Adrenal gland (tissue), 12 donors: ENCODE results near the gene FCHSD2. TPM values are rescaled to one million over a fixed set of nuclear protein-coding genes. Genes with fewer than 3 reads are reported as not detected.
A peak's percentile ranks its signal among the peaks of the same experiment; 100 is the strongest.

ENCODE experiments used
- DNase-seq, 7 donors: peaks; one replicate each; pipeline ENCODE4 v3.0.0-alpha.2; 2019 to 2020
- H3K27ac ChIP-seq, 5 donors: fragments of 200-600 bp; sonication (generic) in 4 of 5; 1 replicate in 3 of 5; 2 replicates in 2 of 5; pipeline versions ENCODE4 v1.5.1 to v1.8.0; 2016 to 2020; ENCODE audit warnings: mild to moderate bottlenecking in 1 of 5
- H3K27me3 ChIP-seq: fragments of 200-600 bp; 2 replicates; pipeline ENCODE4 v1.8.0; 2021
- H3K36me3 ChIP-seq, 2 donors: fragments of 200-600 bp; replicated peaks in 1 of 2; 1 replicate in 1 of 2; 2 replicates in 1 of 2; pipeline versions ENCODE4 v1.5.1 to v1.8.0; 2018 to 2022
- H3K4me1 ChIP-seq, 2 donors: fragments of 200-600 bp; replicated peaks in 1 of 2; 1 replicate in 1 of 2; 2 replicates in 1 of 2; pipeline versions ENCODE4 v1.5.1 to v1.8.0; 2018 to 2021
- H3K4me3 ChIP-seq, 4 donors: fragments of 200-600 bp; sonication (generic) in 3 of 4; one replicate each; pipeline ENCODE4 v1.5.1; 2016 to 2018
- H3K9me3 ChIP-seq, 3 donors: fragments of 200-600 bp; sonication (generic) in 1 of 3; replicated peaks in 1 of 3; 1 replicate in 2 of 3; 2 replicates in 1 of 3; pipeline versions ENCODE4 v1.5.1 to v1.8.0; 2016 to 2021
- POLR2A ChIP-seq, 2 donors: fragments of 450-650 bp; IDR thresholded peaks; one replicate each; pipeline ENCODE4 v1.6.1; 2017; ENCODE audit warnings: antibody characterized with exemption in 2 of 2, mild to moderate bottlenecking in 2 of 2, moderate library complexity in 1 of 2
- WGBS, 4 donors: extraction: QIAGEN DNeasy Blood & Tissue Kit in 2 of 4; methylation state at CpG; one replicate each; pipeline versions ENCODE4 v1.1.5 to v1.1.7; 2013 to 2017; 5-methylcytosine and 5-hydroxymethylcytosine counted together
- intact Hi-C, 2 donors: fragments of 100-400 bp; cut with DNase I; formaldehyde crosslinking; loops; one replicate each; pipeline versions ENCODE4 v1.14.1 to v1.15.0; 2022 to 2023
- polyA plus RNA-seq, 3 donors: library from polyadenylated mRNA; stranded (reverse); fragments of 200-250 nt in 2 of 3; fragments of 350-450 nt in 1 of 3; fragmentation: Illumina TruSeq in 1 of 3; extraction: RNeasy Lipid Tissue Mini Kit (QIAGEN cat#74804) in 1 of 3; gene quantifications; one replicate each; pipeline ENCODE4 v1.2.3, GENCODE V29; 2013 to 2014
- total RNA-seq, 9 donors: library from RNA; depleted of rRNA in 4 of 9; stranded (reverse); fragments of >200 nt in 4 of 9; fragments of 120-200 nt in 1 of 9; fragmentation: NEBNext Ultra II Directional in 1 of 9; extraction: Animal tissue kit (Norgen Biotek cat#: 25700) in 1 of 9; gene quantifications; one replicate each; pipeline versions ENCODE4 v1.1.0 to v1.2.4, GENCODE V29; 2013 to 2023
- TF ChIP-seq, protein P1 (sequence below), 6 experiments: fragments of 450-650 bp in 4 of 6; fragments of 200-600 bp in 2 of 6; sonication (generic) in 1 of 6; IDR thresholded peaks; 1 replicate in 5 of 6; 2 replicates in 1 of 6; pipeline versions ENCODE4 v1.5.1 to v1.8.0; 2016 to 2021; ENCODE audit warnings: antibody characterized with exemption in 6 of 6, mild to moderate bottlenecking in 2 of 6, moderate library complexity in 1 of 6
- donor health status: healthy with polysubstance abuse.
- donor health status: Bipolar disorder and iron deficiency.
- donor health status: DM: yes; HTN: yes; CAD: no.
- donor health status: DM: no; HTN: no; CAD: no.
- donor health status: DM: no; HTN: no; CAD: no.
- donor health status: DM: yes; HTN: yes; CAD: no.

Gene FCHSD2
- total and polyA plus RNA-seq, 12 donors, result 14.6 to 67.2 (median 32.7) TPM

DNA sequence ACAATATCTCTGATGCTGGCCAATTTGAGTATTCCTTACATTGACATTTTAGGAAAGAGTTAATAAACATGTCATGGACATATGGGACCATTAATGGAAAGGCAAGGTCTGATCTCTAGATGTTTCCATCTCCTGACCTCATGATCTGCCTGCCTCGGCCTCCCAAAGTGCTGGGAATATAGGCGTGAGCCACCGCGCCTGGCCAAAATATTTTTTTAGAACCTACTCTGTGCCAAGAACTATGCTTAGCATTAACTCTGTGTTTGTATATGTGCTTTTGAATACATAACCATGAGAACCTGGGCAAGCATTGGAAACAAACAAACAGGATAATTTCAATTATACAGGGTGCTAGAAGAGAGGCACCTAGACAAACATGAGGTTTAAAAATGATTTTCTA, 204.7 kb downstream of the FCHSD2 start:
- no peaks in the 10 kb centered on the region for H3K9me3 ChIP-seq
- H3K4me3 ChIP-seq, result no peak overlapping the region
- DNase-seq, result no peak
- no peak overlapping the region for H3K27ac ChIP-seq
- TF ChIP-seq POLR2A (IDR thresholded peaks at IDR 0.05), result no peak
- no peaks in the 10 kb centered on the region for H3K27me3 ChIP-seq
- H3K36me3 ChIP-seq, result no peaks in the 10 kb centered on the region
- intact Hi-C loops, result no loop called here
- peaks cover 15 to 48% of the 10 kb centered on the region in 2 donors for H3K4me1 ChIP-seq
- 64 to 79% (median 75%) methylated on average over 4 of the region's 4 CpGs for WGBS, 4 donors

DNA sequence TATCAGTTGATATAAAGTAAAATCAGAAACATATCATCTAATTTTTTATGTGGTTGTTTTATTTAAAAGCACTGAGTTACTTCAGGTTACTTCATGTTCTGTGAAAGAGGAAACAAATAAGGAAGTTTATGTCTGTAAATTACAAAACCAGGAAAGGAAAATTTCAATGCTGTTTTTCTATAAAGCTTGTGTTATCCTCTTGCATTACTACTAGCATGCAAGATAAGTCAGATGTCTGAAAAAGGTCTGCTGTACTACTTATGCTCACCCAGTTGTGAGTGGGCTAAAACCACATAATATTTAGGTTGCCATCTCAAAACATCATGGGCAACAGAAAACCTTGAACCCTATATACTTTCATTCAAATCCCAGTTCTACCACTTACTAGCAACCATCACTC, 206.4 kb downstream of the FCHSD2 start:
- DNase-seq, result no peak
- no peak for TF ChIP-seq POLR2A (IDR thresholded peaks at IDR 0.05)
- TF ChIP-seq, protein P1, sequence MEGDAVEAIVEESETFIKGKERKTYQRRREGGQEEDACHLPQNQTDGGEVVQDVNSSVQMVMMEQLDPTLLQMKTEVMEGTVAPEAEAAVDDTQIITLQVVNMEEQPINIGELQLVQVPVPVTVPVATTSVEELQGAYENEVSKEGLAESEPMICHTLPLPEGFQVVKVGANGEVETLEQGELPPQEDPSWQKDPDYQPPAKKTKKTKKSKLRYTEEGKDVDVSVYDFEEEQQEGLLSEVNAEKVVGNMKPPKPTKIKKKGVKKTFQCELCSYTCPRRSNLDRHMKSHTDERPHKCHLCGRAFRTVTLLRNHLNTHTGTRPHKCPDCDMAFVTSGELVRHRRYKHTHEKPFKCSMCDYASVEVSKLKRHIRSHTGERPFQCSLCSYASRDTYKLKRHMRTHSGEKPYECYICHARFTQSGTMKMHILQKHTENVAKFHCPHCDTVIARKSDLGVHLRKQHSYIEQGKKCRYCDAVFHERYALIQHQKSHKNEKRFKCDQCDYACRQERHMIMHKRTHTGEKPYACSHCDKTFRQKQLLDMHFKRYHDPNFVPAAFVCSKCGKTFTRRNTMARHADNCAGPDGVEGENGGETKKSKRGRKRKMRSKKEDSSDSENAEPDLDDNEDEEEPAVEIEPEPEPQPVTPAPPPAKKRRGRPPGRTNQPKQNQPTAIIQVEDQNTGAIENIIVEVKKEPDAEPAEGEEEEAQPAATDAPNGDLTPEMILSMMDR (IDR thresholded peaks at IDR 0.05), result no peak
- H3K9me3 ChIP-seq, result no peaks in the 10 kb centered on the region
- H3K4me1 ChIP-seq, result peaks cover 15 to 52% of the 10 kb centered on the region in 2 donors
- H3K27ac ChIP-seq, result peak overlapping the region in 3 of 5 donors; percentile 42 to 64 (median 56)
- peak overlapping the region in 1 of 4 donors; percentile 24 for H3K4me3 ChIP-seq
- H3K36me3 ChIP-seq, result no peaks in the 10 kb centered on the region
- intact Hi-C loops, result no loop called here
- H3K27me3 ChIP-seq, result no peaks in the 10 kb centered on the region

DNA sequence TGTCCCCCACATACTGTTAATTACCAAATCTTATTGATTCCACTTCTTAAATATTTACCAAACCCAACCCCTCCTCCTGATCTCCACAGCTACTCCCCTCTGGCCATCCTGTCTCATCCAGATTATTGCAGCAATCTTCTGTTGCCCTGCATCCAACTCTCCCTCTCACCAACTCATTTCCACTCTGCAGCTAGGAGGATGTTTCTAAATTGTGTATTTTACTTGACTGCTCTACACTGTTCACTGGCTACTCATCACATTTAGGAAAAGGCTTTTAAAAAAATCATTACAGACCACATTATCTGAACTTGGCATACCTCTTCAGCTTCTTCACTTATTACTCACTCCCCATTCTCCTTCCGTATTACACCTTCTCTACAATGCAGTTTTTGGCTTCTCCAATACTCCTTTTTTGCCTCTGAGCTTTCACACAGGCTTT, 210.0 kb downstream of the FCHSD2 start:
- no peak overlapping the region for H3K27ac ChIP-seq
- no peaks in the 10 kb centered on the region for H3K27me3 ChIP-seq
- no peaks in the 10 kb centered on the region for H3K9me3 ChIP-seq
- H3K4me3 ChIP-seq, result no peak overlapping the region
- intact Hi-C loops, result no loop called here
- WGBS, 4 donors, result 51 to 88% (median 74%) methylated on average over 1 of the region's 1 CpG
- no peak for DNase-seq
- H3K4me1 ChIP-seq, result peaks cover 8 to 39% of the 10 kb centered on the region in 2 donors
- no peaks in the 10 kb centered on the region for H3K36me3 ChIP-seq
- TF ChIP-seq, protein P1 (IDR thresholded peaks at IDR 0.05), result no peak

DNA sequence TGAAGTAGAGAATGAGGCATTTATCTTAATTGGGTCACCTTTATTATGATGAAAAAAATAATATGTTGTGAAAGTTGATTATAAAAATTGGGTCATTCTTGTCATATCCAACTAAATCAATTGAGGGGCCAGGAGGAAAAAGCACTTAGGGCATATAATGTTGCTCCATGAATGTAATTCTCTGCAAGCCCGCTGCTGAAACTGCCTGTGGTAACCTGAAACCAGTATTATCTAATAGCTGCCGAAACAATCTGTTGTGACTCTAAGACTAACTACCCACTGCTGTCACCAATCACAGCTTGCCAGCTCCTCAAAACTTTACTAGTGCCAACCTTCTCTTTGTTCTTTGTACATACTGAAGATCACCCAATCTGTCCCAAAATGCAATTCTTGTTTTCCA, 212.1 kb downstream of the FCHSD2 start:
- Histone ChIP-seq H3K9me3 (no peaks in the 10 kb centered on the region), H3K27me3 (no peaks in the 10 kb centered on the region), H3K4me1 (peaks cover 6 to 23% of the 10 kb centered on the region in 2 donors), H3K36me3 (no peaks in the 10 kb centered on the region), H3K27ac (no peak overlapping the region), H3K4me3 (no peak overlapping the region)
- DNase-seq, result no peak
- intact Hi-C loops, result no loop called here
- TF ChIP-seq, protein P1 (IDR thresholded peaks at IDR 0.05), result no peak
- TF ChIP-seq POLR2A (IDR thresholded peaks at IDR 0.05), result no peak
- 52 to 66% (median 54%) methylated on average over 2 of the region's 2 CpGs for WGBS, 4 donors

DNA sequence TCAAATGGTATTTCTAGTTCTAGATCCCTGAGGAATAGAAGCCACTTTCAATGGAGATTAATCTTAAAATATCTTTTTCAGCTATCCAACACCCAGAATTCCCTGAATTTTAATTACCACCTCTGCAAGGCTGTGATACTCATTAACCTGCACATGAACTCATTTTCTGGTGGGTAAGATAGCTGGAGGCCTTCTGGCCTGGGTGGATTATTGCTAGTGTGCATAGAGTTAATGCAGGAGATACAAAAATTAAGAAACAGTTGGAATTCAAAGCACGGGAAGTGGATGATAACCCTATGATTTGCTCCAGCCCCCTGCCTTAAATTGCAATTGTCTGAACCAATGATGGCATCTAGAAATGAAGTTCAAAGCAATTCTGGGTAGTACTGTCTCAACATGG, 212.9 kb downstream of the FCHSD2 start:
- H3K4me3 ChIP-seq, result no peak overlapping the region
- DNase-seq, result no peak
- 67 to 82% (median 76%) methylated on average over 1 of the region's 1 CpG for WGBS, 4 donors
- no peaks in the 10 kb centered on the region for H3K9me3 ChIP-seq
- peaks cover 0 to 17% of the 10 kb centered on the region in 2 donors for H3K4me1 ChIP-seq
- H3K27ac ChIP-seq, result no peak overlapping the region
- intact Hi-C loops, result loop anchor here (10.0 kb wide), 2 partner anchors 94 to 216 kb away; partner anchors contain the start of gene FCHSD2 (in 1 of the 2)
- H3K27me3 ChIP-seq, result no peaks in the 10 kb centered on the region
- H3K36me3 ChIP-seq, result no peaks in the 10 kb centered on the region
- TF ChIP-seq, protein P1 (IDR thresholded peaks at IDR 0.05), result no peak
- TF ChIP-seq POLR2A (IDR thresholded peaks at IDR 0.05), result no peak
